ENCODE results near the gene SCIN.
"Not testable (repeated sequence)": the region's sequence is repeated elsewhere in the genome, so short reads cannot be mapped to it uniquely, and the experiment has no call there.

GRCh38 chr7:12555695-12556094, 14.8 kb upstream of the SCIN start:
- not testable (repeated sequence) for TF ChIP-seq CTCF (IDR thresholded peaks at IDR 0.05; ENCODE audit: control extremely low read depth in 1 of 3, insufficient read depth in 1 of 3, low read depth in 1 of 3, low read length in 3 of 3); MAX (IDR thresholded peaks at IDR 0.05)
